Mammary epithelial cell (primary cell): ENCODE results near the gene ANKRD16.
"Not testable (repeated sequence)": the region's sequence is repeated elsewhere in the genome, so short reads cannot be mapped to it uniquely, and the experiment has no call there.

ENCODE experiments used
- CTCF ChIP-seq, 2 donors: IDR thresholded peaks in 1 of 2; conservative IDR thresholded peaks in 1 of 2; 2 replicates each; pipeline ENCODE4 v1.5.1; 2011 to 2012; ENCODE audit warnings: inconsistent platforms in 2 of 2, low read length in 2 of 2, mild to moderate bottlenecking in 2 of 2, control low read depth in 1 of 2, low read depth in 1 of 2; ENCODE audit not compliant: insufficient read depth in 1 of 2; ENCODE audit errors: extremely low read depth in 1 of 2
- EZH2 ChIP-seq: IDR thresholded peaks from 2 replicates; pipeline ENCODE4 v1.6.1; 2012; ENCODE audit warnings: low read length, inconsistent platforms, borderline replicate concordance

DNA sequence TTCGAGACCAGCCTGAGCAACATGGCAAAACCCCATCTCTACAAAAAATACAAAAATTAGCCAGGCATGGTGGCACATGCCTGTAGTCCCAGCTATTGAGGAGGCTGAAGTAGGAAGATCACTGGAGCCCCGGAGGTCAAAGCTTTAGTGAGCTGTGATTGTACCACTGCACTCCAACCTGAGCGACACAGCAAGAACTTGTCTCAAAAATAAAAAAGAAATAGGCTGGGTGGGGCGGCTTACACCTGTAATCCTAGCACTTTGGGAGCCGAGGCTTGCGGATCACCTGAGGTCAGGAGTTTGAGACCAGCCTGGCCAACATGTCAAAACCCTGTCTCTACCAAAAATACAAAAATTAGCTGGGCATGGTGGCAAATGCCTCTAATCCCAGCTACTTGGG, 63.2 kb downstream of the ANKRD16 start:
- not testable (repeated sequence) for TF ChIP-seq EZH2; CTCF (conservative IDR thresholded peaks at IDR 0.05 in 1 of 2, IDR thresholded peaks at IDR 0.05 in 1 of 2; ENCODE audit: extremely low read depth in 1 of 2, insufficient read depth in 1 of 2, low read depth in 1 of 2, low read length in 2 of 2)
